K562 (cell line): ENCODE measurements around the gene ADK. TPM values are rescaled to one million over a fixed set of nuclear protein-coding genes. Genes with fewer than 3 reads are reported as not detected.

Experiments
- NFATC3 ChIP-seq: fragments of 450-650 bp; IDR thresholded peaks from 2 replicates; pipeline ENCODE4 v1.6.1; 2017; ENCODE audit warnings: mild to moderate bottlenecking
- PHTF2 ChIP-seq: fragments of 250-450 bp; sonication (Bioruptor Pico); IDR thresholded peaks from 2 replicates; pipeline ENCODE4 v1.5.0; 2021; ENCODE audit warnings: mild to moderate bottlenecking
- ZNF217 ChIP-seq: sonication (generic); formaldehyde crosslinking; IDR thresholded peaks from 2 replicates; pipeline ENCODE4 v1.8.0; 2022; ENCODE audit warnings: mild to moderate bottlenecking, missing genetic modification reagents
- ZNF444 ChIP-seq: fragments of 250-450 bp; sonication (Bioruptor Pico); IDR thresholded peaks from 2 replicates; pipeline ENCODE4 v1.4.0; 2020; ENCODE audit warnings: mild to moderate bottlenecking, moderate library complexity
- ZNF699 ChIP-seq: fragments of 250-450 bp; sonication (Bioruptor Pico); IDR thresholded peaks from 2 replicates; pipeline ENCODE4 v1.8.0; 2021; ENCODE audit warnings: mild to moderate bottlenecking, moderate library complexity; ENCODE audit not compliant: insufficient replicate concordance
- polyA plus RNA-seq, 8 experiments: library from polyadenylated mRNA; depleted of rRNA in 4 of 8; stranded (reverse) in 5 of 8; unstranded in 3 of 8; fragments of >200 nt; fragmentation: Nextera tagmentation in 2 of 8; fragmentation: Illumina TruSeq in 1 of 8; extraction: Ambion mirVana in 2 of 8; extraction: Trizol in 1 of 8; gene quantifications; 2 replicates each; pipeline versions ENCODE4 v1.2.1 to v1.2.3, GENCODE V29; 2011 to 2014; ENCODE audit warnings: inconsistent platforms in 1 of 8, missing spikeins in 1 of 8
- total RNA-seq, 7 experiments: library from RNA; depleted of rRNA in 6 of 7; stranded (reverse); fragments of >200 nt in 6 of 7; fragmentation: Illumina TruSeq in 2 of 7; extraction: Trizol in 2 of 7; gene quantifications; 2 replicates each; pipeline versions ENCODE4 v1.2.1 to v1.2.3, GENCODE V29; 2011 to 2021; ENCODE audit warnings: low replicate concordance in 1 of 7
- TF ChIP-seq, protein P1 (sequence below): fragments of 250-450 bp; sonication (Bioruptor Pico); IDR thresholded peaks from 2 replicates; pipeline ENCODE4 v1.5.0; 2022; ENCODE audit warnings: mild to moderate bottlenecking
- TF ChIP-seq, protein P2 (sequence below): IDR thresholded peaks from 2 replicates; pipeline ENCODE4 v1.6.1; 2012; ENCODE audit warnings: low read depth, low read length, improper control_type of control experiment, borderline replicate concordance
- TF ChIP-seq, protein P3 (sequence below): sonication (generic); formaldehyde crosslinking; IDR thresholded peaks from 2 replicates; pipeline ENCODE4 v1.8.0; 2022; ENCODE audit warnings: mild to moderate bottlenecking, missing genetic modification reagents

The ADK gene
- total and polyA plus RNA-seq, 9 of the 15 experiments (the other 6 are each of a cell fraction or from before 2014, with no cell fraction given), result 54.2 to 97.8 (median 73.6) TPM

DNA sequence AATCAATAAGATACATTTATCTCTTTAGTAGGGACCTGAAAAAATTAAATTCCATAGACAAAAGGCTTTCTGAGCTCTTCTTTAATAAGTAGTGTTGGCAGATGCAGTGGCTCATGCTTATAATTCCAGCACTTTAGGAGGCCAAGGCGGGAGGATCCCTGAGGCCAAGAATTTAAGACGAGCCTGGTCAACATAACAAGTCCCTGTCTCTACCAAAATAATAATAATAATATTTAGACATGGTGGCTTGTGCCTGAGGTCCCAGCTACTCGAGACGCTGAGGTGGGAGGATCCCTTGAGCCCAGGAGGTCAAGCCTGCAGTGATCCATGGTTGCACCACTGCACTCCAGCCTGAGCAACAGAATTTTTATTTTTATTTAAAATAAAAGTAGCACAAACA lies 280.8 kb downstream of the ADK start (continued):
- TF ChIP-seq, protein P1, sequence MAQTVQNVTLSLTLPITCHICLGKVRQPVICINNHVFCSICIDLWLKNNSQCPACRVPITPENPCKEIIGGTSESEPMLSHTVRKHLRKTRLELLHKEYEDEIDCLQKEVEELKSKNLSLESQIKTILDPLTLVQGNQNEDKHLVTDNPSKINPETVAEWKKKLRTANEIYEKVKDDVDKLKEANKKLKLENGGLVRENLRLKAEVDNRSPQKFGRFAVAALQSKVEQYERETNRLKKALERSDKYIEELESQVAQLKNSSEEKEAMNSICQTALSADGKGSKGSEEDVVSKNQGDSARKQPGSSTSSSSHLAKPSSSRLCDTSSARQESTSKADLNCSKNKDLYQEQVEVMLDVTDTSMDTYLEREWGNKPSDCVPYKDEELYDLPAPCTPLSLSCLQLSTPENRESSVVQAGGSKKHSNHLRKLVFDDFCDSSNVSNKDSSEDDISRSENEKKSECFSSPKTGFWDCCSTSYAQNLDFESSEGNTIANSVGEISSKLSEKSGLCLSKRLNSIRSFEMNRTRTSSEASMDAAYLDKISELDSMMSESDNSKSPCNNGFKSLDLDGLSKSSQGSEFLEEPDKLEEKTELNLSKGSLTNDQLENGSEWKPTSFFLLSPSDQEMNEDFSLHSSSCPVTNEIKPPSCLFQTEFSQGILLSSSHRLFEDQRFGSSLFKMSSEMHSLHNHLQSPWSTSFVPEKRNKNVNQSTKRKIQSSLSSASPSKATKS, result no peak
- no peak for TF ChIP-seq PHTF2 (CRISPR knock-in tag)
- TF ChIP-seq ZNF444 (CRISPR knock-in tag), result no peak
- TF ChIP-seq, protein P2, sequence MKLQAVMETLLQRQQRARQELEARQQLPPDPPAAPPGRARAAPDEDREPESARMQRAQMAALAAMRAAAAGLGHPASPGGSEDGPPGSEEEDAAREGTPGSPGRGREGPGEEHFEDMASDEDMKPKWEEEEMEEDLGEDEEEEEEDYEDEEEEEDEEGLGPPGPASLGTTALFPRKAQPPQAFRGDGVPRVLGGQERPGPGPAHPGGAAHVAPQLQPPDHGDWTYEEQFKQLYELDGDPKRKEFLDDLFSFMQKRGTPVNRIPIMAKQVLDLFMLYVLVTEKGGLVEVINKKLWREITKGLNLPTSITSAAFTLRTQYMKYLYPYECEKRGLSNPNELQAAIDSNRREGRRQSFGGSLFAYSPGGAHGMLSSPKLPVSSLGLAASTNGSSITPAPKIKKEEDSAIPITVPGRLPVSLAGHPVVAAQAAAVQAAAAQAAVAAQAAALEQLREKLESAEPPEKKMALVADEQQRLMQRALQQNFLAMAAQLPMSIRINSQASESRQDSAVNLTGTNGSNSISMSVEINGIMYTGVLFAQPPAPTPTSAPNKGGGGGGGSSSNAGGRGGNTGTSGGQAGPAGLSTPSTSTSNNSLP, result no peak
- TF ChIP-seq NFATC3, result no peak
- TF ChIP-seq, protein P3, sequence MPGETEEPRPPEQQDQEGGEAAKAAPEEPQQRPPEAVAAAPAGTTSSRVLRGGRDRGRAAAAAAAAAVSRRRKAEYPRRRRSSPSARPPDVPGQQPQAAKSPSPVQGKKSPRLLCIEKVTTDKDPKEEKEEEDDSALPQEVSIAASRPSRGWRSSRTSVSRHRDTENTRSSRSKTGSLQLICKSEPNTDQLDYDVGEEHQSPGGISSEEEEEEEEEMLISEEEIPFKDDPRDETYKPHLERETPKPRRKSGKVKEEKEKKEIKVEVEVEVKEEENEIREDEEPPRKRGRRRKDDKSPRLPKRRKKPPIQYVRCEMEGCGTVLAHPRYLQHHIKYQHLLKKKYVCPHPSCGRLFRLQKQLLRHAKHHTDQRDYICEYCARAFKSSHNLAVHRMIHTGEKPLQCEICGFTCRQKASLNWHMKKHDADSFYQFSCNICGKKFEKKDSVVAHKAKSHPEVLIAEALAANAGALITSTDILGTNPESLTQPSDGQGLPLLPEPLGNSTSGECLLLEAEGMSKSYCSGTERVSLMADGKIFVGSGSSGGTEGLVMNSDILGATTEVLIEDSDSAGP (CRISPR knock-in tag), result no peak
- TF ChIP-seq ZNF699 (CRISPR knock-in tag), result no peak
- no peak for TF ChIP-seq ZNF217 (CRISPR knock-in tag)
